HUES64 (cell line): Measurements from ENCODE around the gene CAMK1D.
"Not testable (repeated sequence)": the region's sequence is repeated elsewhere in the genome, so short reads cannot be mapped to it uniquely, and the experiment has no call there.

Experiments used
- H3K27ac ChIP-seq: 2 replicates; pipeline ENCODE4 v1.7.0; 2013; ENCODE audit warnings: low read depth, low read length, inconsistent platforms
- H3K27me3 ChIP-seq: 2 replicates; pipeline ENCODE4 v1.6.1; 2013; ENCODE audit warnings: mild to moderate bottlenecking, low read length; ENCODE audit not compliant: insufficient read depth
- H3K36me3 ChIP-seq: 2 replicates; pipeline ENCODE4 v1.6.1; 2013; ENCODE audit warnings: mild to moderate bottlenecking, low read length; ENCODE audit not compliant: insufficient read depth
- H3K4me1 ChIP-seq: 2 replicates; pipeline ENCODE4 v1.6.1; 2013; ENCODE audit warnings: mild to moderate bottlenecking, low read length, moderate library complexity; ENCODE audit not compliant: insufficient read depth
- H3K4me3 ChIP-seq: 2 replicates; pipeline ENCODE4 v1.5.1; 2013; ENCODE audit warnings: mild to moderate bottlenecking, low read length, moderate library complexity
- H3K9ac ChIP-seq: 2 replicates; pipeline ENCODE4 v1.6.1; 2013; ENCODE audit warnings: mild to moderate bottlenecking, low read depth, low read length
- H3K9me3 ChIP-seq: 2 replicates; pipeline ENCODE4 v1.6.1; 2013; ENCODE audit warnings: low read depth, low read length; ENCODE audit not compliant: insufficient read depth
- WGBS: fragments of 150-250, 120-280 bp; methylation state at CpG from one replicate; pipeline ENCODE4 v1.1.7; 2013; ENCODE audit warnings: missing lambda C conversion rate; 5-methylcytosine and 5-hydroxymethylcytosine counted together

CAMK1D gene

DNA sequence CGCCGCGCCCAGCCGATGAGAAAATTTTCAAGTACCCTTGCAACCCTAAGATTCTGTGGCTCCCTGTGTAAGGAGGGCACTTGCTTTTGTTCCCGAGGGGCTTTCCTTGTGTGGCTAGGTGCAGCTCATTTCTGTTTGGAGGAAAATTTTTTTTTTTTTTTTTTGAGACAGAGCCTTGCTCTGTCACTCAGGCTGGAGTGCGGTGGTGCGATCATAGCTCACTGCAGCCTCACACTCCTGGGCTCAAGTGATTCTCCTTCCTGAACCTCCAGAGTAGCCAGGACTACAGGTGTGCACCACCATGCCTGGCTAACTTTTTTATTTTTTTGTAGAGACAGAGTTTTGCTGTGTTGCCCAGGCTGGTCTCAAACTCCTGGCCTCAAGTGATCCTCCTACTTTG is 5.3 kb downstream of the CAMK1D start:
- not testable (repeated sequence) for H3K36me3 ChIP-seq, H3K9me3 ChIP-seq, H3K4me3 ChIP-seq, H3K27ac ChIP-seq, H3K9ac ChIP-seq
- 90% methylated on average over 7 of the region's 7 CpGs for WGBS
- Histone ChIP-seq H3K4me1 (peaks cover 23% of the 10 kb centered on the region), H3K27me3 (peaks cover 22% of the 10 kb centered on the region)

DNA sequence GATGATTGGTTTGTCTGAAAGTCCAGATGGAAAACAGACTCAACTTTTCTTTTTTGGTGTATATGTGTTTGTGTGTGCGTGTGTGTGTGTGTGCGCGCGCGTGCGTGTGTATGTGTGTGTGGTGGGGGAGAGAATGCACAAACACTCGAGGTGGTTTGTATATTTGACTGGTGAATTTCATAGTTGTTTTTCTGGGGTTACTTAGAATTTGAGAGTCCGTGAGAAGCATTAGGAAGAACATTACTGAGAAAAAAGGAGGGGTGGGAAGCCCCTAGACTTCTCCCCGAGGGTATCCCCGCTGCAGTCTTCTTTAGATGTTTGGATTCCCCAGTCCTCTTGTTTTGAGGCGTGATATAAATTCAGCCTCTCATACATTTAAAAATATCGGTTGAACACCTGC is 6.0 kb downstream of the CAMK1D start:
- Histone ChIP-seq H3K9me3 (no peaks in the 10 kb centered on the region), H3K36me3 (no peaks in the 10 kb centered on the region), H3K9ac (no peak overlapping the region), H3K27ac (no peak overlapping the region), H3K27me3 (peaks cover 17% of the 10 kb centered on the region), H3K4me1 (peaks cover 30% of the 10 kb centered on the region), H3K4me3 (no peak overlapping the region)
- WGBS, result 94% methylated on average over 12 of the region's 12 CpGs

DNA sequence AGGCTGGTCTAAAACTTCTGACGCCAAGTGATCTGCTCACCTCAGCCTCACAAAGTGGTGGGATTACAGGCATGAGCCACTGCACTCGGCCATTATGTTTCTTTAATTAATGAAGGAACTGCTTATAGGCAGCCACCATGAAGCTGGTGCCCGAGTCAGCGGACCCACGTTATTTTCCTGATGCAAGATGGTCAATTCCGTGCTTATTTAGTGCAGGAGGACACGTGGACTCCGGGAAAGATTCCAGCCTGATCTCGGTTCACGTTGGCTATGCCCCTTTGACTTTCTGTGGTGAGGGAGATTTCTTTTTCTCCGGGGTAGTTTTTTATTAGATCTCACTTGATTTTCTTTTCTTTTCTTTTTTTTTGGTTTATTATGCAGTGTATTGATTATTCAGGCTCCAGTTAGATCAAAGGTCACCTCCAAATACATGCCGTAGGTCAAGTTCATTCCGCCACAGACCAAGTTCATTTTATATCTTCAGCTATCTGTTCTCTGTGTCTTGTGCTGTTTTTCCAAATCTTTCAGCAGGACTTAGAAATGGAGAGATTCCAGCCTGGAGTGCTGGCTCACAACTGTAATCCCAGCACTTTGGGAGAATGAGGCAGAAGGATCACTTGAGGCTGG is 8.3 kb downstream of the CAMK1D start:
- Histone ChIP-seq H3K4me3 (no peak overlapping the region), H3K27me3 (no peaks in the 10 kb centered on the region), H3K9me3 (no peaks in the 10 kb centered on the region), H3K9ac (no peak overlapping the region), H3K27ac (no peak overlapping the region), H3K36me3 (no peaks in the 10 kb centered on the region), H3K4me1 (peaks cover 29% of the 10 kb centered on the region)
- WGBS, result 93% methylated on average over 12 of the region's 13 CpGs

DNA sequence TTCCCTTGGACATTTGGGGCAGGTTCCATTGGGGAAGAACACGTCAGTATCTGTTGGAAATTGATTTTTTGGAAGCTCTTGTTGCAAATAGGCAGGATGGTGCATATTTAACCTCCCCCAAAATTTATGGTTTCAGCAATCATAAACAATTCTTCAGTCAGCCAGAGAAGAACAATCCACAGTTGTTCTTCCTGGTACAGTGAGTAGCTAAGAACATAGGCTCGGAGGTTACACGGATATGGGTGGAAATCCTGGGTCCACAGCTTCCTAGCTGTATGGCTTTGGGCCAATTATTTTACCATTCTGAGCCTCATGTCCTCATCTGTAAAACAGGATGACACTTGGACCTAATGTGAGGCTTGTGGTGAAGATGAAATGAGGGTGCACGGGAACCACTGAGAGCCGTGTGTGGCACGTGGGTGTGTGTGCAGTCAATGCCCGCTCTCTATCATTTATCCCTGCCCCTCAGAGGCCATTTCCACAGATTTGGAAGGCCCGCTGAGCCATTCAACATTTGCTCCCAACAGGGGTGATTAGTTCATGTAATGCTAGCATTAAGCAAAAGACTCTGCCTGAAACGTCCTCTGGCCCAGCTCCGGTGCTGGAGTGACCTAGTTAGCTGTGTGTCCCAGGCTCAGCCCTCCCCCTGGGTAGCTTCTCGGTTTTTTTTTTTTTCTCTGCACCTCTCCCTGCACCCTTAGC is 9.7 kb downstream of the CAMK1D start:
- no peak overlapping the region for H3K4me3 ChIP-seq
- H3K9ac ChIP-seq, result no peak overlapping the region
- no peak overlapping the region for H3K27ac ChIP-seq
- H3K9me3 ChIP-seq, result no peaks in the 10 kb centered on the region
- no peaks in the 10 kb centered on the region for H3K36me3 ChIP-seq
- 50% methylated on average over 11 of the region's 11 CpGs for WGBS
- H3K27me3 ChIP-seq, result no peaks in the 10 kb centered on the region
- peaks cover 23% of the 10 kb centered on the region for H3K4me1 ChIP-seq

DNA sequence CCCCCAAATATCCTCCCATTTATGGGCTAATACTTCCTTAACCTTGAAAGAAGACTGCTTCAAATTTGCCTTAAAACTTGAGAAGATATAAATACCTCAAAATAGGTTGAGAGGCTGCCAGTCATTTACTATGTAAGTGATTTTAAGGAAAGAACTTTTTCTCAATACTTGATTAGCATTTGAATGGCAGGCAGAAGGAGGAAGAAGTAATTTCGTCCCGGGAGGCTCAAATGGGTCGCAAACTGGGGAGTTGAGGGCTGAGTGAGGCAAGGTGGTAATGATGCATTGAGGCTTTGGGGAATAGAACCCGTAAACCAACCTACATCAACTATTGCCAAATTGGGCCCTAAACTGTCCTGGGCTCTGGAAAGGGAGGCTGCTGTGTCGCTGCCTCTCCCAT is 11.1 kb downstream of the CAMK1D start:
- H3K27ac ChIP-seq, result no peak overlapping the region
- H3K27me3 ChIP-seq, result no peaks in the 10 kb centered on the region
- H3K4me3 ChIP-seq, result no peak overlapping the region
- H3K36me3 ChIP-seq, result no peaks in the 10 kb centered on the region
- H3K9ac ChIP-seq, result no peak overlapping the region
- 17% methylated on average over 5 of the region's 5 CpGs for WGBS
- no peaks in the 10 kb centered on the region for H3K9me3 ChIP-seq
- H3K4me1 ChIP-seq, result peaks cover 23% of the 10 kb centered on the region

DNA sequence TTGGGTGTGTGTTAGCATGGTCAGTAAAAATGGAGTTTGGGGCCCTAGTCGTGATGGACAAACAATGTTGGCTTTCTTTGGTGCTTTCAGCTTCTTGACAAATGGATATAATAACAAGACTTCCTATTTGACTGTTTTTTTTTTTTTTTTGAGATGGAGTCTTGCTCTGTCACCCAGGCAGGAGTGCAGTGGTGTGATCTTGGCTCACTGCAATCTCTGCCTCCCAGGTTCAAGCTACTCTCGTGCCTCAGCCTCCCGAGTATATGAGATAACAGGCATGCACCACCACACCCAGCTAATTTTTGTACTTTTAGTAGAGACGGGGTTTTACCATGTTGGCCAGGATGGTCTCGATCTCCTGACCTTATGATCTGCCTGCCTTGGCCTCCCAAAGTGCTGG is 11.8 kb downstream of the CAMK1D start:
- not testable (repeated sequence) for H3K36me3 ChIP-seq, H3K4me3 ChIP-seq, H3K27ac ChIP-seq, H3K9ac ChIP-seq, H3K27me3 ChIP-seq, H3K9me3 ChIP-seq
- WGBS, result 90% methylated on average over 5 of the region's 5 CpGs
- peaks cover 23% of the 10 kb centered on the region for H3K4me1 ChIP-seq

DNA sequence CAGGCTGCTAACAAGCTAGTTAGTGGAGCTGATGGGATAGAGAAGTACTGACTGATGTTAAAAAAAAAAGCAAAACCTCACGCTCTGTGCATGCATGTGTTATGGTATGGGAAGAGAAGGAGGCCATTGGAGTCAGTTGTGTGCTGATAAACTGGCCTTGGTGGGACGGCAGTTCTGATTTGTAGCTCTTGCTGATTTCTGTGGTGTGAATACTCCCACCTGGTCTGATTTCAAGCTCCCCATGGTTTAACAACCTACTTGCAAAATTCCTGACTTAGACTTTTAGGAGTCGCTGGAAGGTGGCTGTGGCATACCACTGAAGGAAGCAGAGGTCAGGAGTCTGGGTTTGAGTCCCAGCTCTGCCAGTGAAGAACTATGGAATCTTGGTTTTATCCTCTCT is 15.2 kb downstream of the CAMK1D start:
- H3K9me3 ChIP-seq, result no peaks in the 10 kb centered on the region
- no peak overlapping the region for H3K27ac ChIP-seq
- peaks cover 14% of the 10 kb centered on the region for H3K4me1 ChIP-seq
- no peak overlapping the region for H3K4me3 ChIP-seq
- no peaks in the 10 kb centered on the region for H3K36me3 ChIP-seq
- no peak overlapping the region for H3K9ac ChIP-seq
- H3K27me3 ChIP-seq, result no peaks in the 10 kb centered on the region
- WGBS, result 92% methylated on average over 3 of the region's 3 CpGs

DNA sequence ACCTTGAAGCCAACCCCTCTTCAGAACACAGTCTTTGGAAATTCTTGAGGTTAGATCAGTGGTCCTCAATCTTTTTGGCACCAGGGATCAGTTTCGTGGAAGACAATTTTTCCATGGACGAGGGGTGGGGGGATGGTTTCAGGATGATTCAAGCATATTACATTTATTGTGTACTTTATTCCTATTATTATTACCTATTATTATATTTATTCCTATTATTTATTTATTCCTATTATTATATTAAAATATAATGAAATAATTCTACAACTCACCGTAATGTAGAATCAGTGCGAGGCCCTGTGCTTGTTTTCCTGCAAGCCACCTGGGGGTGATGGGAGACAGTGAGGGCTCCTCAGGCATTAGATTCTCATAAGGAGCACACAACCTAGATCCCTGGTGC is 17.9 kb downstream of the CAMK1D start:
- WGBS, result 96% methylated on average over 3 of the region's 4 CpGs
- no peaks in the 10 kb centered on the region for H3K4me1 ChIP-seq
- H3K27me3 ChIP-seq, result no peaks in the 10 kb centered on the region
- no peak overlapping the region for H3K9ac ChIP-seq
- H3K36me3 ChIP-seq, result no peaks in the 10 kb centered on the region
- no peak overlapping the region for H3K4me3 ChIP-seq
- no peak overlapping the region for H3K27ac ChIP-seq
- H3K9me3 ChIP-seq, result no peaks in the 10 kb centered on the region

DNA sequence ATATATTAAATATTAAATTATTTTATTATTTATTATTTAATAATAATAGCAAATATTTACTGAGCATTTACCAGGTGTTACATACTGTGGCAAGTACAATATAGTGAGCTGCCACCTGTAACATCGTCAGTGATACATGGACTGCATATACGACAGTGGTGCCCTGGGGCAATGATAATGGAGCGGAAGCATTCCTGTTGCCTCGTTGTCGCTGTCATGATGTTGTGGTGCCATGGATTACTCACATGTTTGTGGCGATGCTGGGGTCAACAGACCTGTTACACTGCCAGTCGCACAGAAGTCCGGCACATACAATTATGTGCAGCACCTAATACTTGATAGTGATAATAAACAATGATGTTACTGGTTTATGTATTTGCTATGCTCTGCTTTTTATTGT is 20.6 kb downstream of the CAMK1D start:
- no peaks in the 10 kb centered on the region for H3K4me1 ChIP-seq
- H3K4me3 ChIP-seq, result no peak overlapping the region
- 96% methylated on average over 8 of the region's 8 CpGs for WGBS
- H3K9me3 ChIP-seq, result no peaks in the 10 kb centered on the region
- no peaks in the 10 kb centered on the region for H3K36me3 ChIP-seq
- H3K27ac ChIP-seq, result no peak overlapping the region
- no peaks in the 10 kb centered on the region for H3K27me3 ChIP-seq
- H3K9ac ChIP-seq, result no peak overlapping the region

DNA sequence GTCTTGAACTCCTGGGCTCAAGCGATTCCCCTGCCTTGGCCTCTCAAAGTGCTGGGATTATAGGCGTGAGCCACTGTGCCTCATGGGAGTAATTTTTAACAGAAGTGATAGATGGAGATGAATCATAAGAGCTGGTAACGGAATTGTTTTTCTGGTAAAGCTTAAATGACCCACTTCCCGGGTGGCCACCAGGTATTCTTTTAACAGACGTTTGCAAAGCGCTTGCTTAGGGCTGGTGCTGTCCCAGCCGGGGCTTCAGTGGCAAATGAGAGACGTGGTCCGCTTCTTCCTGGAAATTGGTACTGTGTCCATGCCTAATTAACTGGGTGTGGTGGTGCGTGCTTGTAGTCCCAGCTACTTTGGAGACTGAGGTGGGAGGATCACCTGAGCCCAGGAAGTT is 23.5 kb downstream of the CAMK1D start:
- Histone ChIP-seq H3K27me3 (no peaks in the 10 kb centered on the region), H3K9me3 (no peaks in the 10 kb centered on the region), H3K4me3 (no peak overlapping the region), H3K9ac (no peak overlapping the region), H3K36me3 (no peaks in the 10 kb centered on the region), H3K4me1 (no peaks in the 10 kb centered on the region), H3K27ac (no peak overlapping the region)
- WGBS, result 91% methylated on average over 10 of the region's 10 CpGs

DNA sequence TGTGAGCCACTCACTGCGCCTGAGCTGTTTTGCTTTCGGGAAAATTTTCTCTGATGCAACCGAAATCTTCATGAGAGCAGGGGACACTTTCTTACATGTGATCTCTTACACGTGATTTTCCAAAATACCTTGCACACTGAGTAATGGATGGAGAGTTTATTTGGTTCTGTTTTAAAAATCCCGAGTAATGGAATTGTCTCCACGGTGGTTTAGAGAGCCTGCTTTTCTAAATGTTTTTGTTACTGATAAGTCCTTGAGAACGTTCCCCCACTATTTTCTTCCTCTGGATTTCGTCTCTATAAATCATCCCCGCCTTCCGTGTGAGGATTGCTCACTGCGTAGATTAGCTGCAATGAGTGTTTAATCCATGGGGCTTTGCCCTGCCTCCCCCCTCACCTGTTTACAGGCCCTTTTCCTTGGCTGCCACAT is 25.7 kb downstream of the CAMK1D start:
- Histone ChIP-seq H3K36me3 (no peaks in the 10 kb centered on the region), H3K4me3 (no peak overlapping the region), H3K9me3 (no peaks in the 10 kb centered on the region), H3K9ac (no peak overlapping the region), H3K27me3 (no peaks in the 10 kb centered on the region), H3K4me1 (no peaks in the 10 kb centered on the region), H3K27ac (no peak overlapping the region)
- WGBS, result 90% methylated on average over 11 of the region's 11 CpGs

DNA sequence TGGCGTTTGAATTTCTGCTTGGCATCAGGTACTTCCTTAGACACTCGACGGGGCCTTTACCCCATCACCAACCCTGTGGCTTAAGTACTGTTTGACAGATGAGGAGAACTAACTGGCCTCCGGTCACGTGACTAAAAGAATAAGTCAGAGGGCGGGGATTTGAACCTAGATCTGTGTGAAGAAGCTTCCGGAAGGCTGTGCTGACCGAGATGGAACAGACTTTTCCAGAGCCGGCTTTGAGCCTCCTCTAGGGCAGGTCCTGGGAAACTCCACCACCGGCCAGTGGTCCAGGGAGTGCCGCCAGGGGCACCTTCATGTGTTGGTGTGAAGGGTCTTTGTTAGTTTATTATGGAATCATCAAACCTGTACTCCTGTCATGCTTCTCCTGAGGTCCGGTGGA is 26.9 kb downstream of the CAMK1D start:
- Histone ChIP-seq H3K9me3 (no peaks in the 10 kb centered on the region), H3K27ac (no peak overlapping the region), H3K4me3 (no peak overlapping the region), H3K9ac (no peak overlapping the region), H3K36me3 (no peaks in the 10 kb centered on the region), H3K4me1 (no peaks in the 10 kb centered on the region), H3K27me3 (no peaks in the 10 kb centered on the region)
- WGBS, result 93% methylated on average over 12 of the region's 12 CpGs
